Measurements from ENCODE around the gene NELFB.
"Not testable (repeated sequence)": the region's sequence is repeated elsewhere in the genome, so short reads cannot be mapped to it uniquely, and the experiment has no call there.

Gene NELFB

DNA sequence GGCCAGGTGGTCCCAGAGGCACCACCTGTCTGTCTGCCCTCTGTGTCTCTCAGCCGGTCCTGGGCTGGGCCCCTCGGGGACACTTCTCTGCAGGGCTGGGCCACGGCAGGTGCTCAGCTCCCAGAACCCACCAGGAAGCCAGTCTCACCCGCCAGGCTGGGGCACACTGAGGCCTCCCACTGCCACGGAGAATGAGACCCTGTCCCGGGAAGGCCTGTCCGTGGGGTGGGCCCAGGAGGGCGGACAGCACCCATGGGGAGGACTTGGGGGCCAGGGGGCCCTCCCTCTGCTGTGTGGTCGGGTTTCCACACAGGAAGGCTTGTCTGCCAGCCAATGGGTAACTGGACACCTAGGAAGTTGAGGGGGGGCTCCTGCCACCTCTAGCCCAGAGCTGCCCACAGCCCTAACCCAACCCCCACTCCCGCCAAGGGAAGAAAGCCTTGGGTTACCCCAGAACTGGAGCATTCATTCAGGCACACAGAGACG lies 18.1 kb upstream of the NELFB start:
- peaks cover 7% of the 10 kb centered on the region for H3K4me1 ChIP-seq (ENCODE audit: control insufficient read depth, insufficient read depth, low read length)
- DNase-seq (ENCODE audit: low read depth, low spot score) = no peak
- no peaks in the 10 kb centered on the region for H3K27me3 ChIP-seq (ENCODE audit: control insufficient read depth, insufficient read depth, low read length)
- no peak overlapping the region for H3K27ac ChIP-seq (ENCODE audit: low read length)
- H3K9me3 ChIP-seq (ENCODE audit: control insufficient read depth, insufficient read depth, low read length) = no peaks in the 10 kb centered on the region
- WGBS (ENCODE audit: insufficient coverage, insufficient read length) = no CpG with 5 or more reads among the region's 11 CpGs
- no peak overlapping the region for H3K4me3 ChIP-seq (ENCODE audit: low read length)
- no peaks in the 10 kb centered on the region for H3K36me3 ChIP-seq (ENCODE audit: control insufficient read depth, insufficient read depth, low read length)

DNA sequence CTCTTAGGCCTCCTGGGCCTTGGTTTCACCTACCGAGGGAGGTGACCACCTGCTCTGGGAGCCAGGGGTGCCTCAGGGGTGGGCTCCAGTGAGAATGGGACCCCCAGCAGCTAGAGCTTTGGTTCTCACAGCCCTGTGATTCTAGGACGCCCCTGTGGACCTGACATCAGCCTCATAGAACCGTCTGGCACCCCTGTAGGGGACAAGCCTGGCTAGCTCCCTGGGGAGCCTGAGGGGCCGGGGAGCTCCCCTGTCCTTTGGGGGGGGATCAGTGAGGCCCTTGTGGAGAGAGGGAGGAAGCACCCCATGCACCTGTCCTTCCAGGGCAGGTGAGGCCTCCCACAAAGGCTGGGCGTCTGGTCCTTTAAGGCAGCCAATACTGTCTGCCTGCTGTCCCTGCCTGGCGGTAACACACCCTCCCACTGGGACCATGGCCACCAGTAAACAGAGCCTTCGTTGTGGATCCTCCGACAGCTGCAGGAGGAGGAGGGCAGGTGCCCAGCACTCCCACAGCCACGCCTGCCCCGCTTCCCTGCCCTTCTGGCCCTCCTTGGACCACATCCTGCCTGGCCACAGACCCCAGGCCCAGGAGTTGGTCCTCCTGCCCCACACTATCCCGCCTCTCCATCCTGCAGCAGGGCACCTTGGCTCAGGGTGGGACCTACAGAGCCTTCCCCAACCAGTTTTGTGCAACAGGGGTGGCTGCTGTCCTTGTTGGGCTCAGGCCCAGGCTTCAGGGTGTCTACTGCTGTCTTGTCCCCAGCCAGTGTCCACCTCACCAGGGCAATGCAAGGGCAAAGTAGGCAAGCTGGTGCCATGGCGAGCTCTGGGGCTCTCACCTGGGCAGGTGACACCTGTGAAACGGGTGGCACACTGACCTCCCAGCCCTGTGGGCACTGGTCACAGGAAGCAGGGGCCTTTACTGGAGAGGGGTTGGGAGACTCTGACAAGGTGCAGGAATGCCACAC lies 17.1 kb upstream of the NELFB start:
- H3K27ac ChIP-seq (ENCODE audit: low read length) = no peak overlapping the region

GRCh38 chr9:137239541-137240200 lies 15.5 kb upstream of the NELFB start:
- H3K9me3 ChIP-seq (ENCODE audit: control insufficient read depth, insufficient read depth, low read length); H3K27me3 ChIP-seq (ENCODE audit: control insufficient read depth, insufficient read depth, low read length); H3K27ac ChIP-seq (ENCODE audit: low read length); H3K4me1 ChIP-seq (ENCODE audit: control insufficient read depth, insufficient read depth, low read length); DNase-seq (ENCODE audit: low read depth, low spot score): not testable (repeated sequence)
- H3K4me3 ChIP-seq (ENCODE audit: low read length) = peak overlapping the region; percentile 81; the same call in 1 of the 2 replicates
- no CpG with 5 or more reads among the region's 27 CpGs for WGBS (ENCODE audit: insufficient coverage, insufficient read length)
- peaks cover 15% of the 10 kb centered on the region for H3K36me3 ChIP-seq (ENCODE audit: control insufficient read depth, insufficient read depth, low read length)

More for the DNA sequence above, 17.1 kb upstream of the NELFB start:
- Histone ChIP-seq H3K27me3 (ENCODE audit: control insufficient read depth, insufficient read depth, low read length) (no peaks in the 10 kb centered on the region), H3K4me1 (ENCODE audit: control insufficient read depth, insufficient read depth, low read length) (peaks cover 7% of the 10 kb centered on the region), H3K36me3 (ENCODE audit: control insufficient read depth, insufficient read depth, low read length) (peaks cover 7% of the 10 kb centered on the region), H3K9me3 (ENCODE audit: control insufficient read depth, insufficient read depth, low read length) (no peaks in the 10 kb centered on the region), H3K4me3 (ENCODE audit: low read length) (no peak overlapping the region)
- WGBS (ENCODE audit: insufficient coverage, insufficient read length) = no CpG with 5 or more reads among the region's 13 CpGs
- DNase-seq (ENCODE audit: low read depth, low spot score) = no peak

- Histone ChIP-seq H3K27me3 (ENCODE audit: control insufficient read depth, insufficient read depth, low read length) (no peaks in the 10 kb centered on the region), H3K9me3 (ENCODE audit: control insufficient read depth, insufficient read depth, low read length) (no peaks in the 10 kb centered on the region), H3K36me3 (ENCODE audit: control insufficient read depth, insufficient read depth, low read length) (peaks cover 15% of the 10 kb centered on the region), H3K4me3 (ENCODE audit: low read length) (peak overlapping the region; percentile 81), H3K4me1 (ENCODE audit: control insufficient read depth, insufficient read depth, low read length) (peaks cover 10% of the 10 kb centered on the region), H3K27ac (ENCODE audit: low read length) (no peak overlapping the region)
- no CpG with 5 or more reads among the region's 58 CpGs for WGBS (ENCODE audit: insufficient coverage, insufficient read length)
- DNase-seq (ENCODE audit: low read depth, low spot score) = no peak
These were observed 14.7 kb upstream of the NELFB start for GRCh38 chr9:137240318-137240840.

- peak; percentile 99 for DNase-seq (ENCODE audit: low read depth, low spot score)
- WGBS (ENCODE audit: insufficient coverage, insufficient read length) = no CpG with 5 or more reads among the region's 67 CpGs
- peak within 1 kb of the TSS; percentile 81 for H3K4me3 ChIP-seq (ENCODE audit: low read length)
- peaks cover 8% of the 10 kb centered on the region for H3K4me1 ChIP-seq (ENCODE audit: control insufficient read depth, insufficient read depth, low read length)
- no peaks in the 10 kb centered on the region for H3K9me3 ChIP-seq (ENCODE audit: control insufficient read depth, insufficient read depth, low read length)
- no peak within 1 kb of the TSS for H3K27ac ChIP-seq (ENCODE audit: low read length)
- H3K27me3 ChIP-seq (ENCODE audit: control insufficient read depth, insufficient read depth, low read length) = no peaks in the 10 kb centered on the region
- H3K36me3 ChIP-seq (ENCODE audit: control insufficient read depth, insufficient read depth, low read length) = peaks cover 15% of the 10 kb centered on the region
These were observed 14.2 kb upstream of the NELFB start, which contains the start of gene TUBB4B for GRCh38 chr9:137240841-137241489. Gene TUBB4B (plus strand): TSS chr9:137241287. CDS start chr9:137241361, 74 bp downstream.

DNA sequence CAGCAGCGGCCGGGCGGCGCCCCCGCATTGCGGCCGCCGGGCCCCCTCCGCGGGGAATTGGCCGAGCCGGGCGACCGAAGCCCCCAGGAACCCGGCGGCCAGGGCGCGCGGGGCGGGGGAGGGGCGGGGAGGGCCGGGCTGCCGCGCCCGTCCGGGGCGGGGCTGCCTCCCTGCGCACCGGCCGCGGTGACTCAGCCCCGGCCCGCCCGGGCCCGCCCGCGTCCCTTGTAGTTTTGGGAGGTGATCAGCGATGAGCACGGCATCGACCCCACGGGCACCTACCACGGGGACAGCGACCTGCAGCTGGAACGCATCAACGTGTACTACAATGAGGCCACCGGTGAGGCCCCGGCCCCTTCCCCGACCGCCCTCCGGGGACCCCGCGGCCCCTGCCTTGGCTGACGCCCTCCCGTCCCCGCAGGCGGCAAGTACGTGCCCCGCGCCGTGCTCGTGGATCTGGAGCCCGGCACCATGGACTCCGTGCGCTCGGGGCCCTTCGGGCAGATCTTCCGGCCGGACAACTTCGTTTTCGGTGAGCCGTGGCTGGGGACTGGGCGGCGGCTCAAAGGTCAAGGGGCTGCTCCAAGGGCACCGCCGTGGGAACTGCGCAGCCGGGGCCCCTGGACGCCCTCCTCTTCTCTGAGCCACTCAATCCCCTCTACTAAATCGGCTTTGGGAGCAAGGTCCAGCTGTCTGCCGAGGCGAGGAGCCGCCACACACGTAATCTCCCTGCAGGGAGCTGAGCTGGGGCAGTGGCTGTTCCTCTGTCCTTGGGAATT lies 13.4 kb upstream of the NELFB start:
- WGBS (ENCODE audit: insufficient coverage, insufficient read length) = no CpG with 5 or more reads among the region's 83 CpGs

DNA sequence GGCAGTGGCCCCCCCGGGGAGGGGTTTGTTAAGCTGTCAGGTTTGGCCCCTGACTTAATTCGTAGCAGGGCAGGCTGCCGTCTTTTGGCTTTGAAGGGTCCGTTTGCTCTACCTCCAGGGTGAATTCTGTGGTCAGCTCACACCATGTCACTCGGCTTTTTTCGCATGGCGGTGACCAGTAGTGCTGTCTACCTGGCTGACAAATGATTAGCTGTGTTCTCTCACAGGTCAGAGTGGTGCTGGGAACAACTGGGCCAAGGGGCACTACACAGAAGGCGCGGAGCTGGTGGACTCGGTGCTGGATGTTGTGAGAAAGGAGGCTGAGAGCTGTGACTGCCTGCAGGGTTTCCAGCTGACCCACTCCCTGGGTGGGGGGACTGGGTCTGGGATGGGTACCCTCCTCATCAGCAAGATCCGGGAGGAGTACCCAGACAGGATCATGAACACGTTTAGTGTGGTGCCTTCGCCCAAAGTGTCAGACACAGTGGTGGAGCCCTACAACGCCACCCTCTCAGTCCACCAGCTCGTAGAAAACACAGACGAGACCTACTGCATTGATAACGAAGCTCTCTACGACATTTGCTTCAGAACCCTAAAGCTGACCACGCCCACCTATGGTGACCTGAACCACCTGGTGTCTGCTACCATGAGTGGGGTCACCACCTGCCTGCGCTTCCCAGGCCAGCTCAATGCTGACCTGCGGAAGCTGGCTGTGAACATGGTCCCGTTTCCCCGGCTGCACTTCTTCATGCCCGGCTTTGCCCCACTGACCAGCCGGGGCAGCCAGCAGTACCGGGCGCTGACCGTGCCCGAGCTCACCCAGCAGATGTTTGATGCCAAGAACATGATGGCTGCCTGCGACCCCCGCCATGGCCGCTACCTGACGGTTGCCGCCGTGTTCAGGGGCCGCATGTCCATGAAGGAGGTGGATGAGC lies 12.6 kb upstream of the NELFB start:
- H3K27ac ChIP-seq (ENCODE audit: low read length) = no peak overlapping the region
- H3K9me3 ChIP-seq (ENCODE audit: control insufficient read depth, insufficient read depth, low read length) = no peaks in the 10 kb centered on the region
- no CpG with 5 or more reads among the region's 36 CpGs for WGBS (ENCODE audit: insufficient coverage, insufficient read length)
- H3K27me3 ChIP-seq (ENCODE audit: control insufficient read depth, insufficient read depth, low read length) = no peaks in the 10 kb centered on the region
- peak overlapping the region; percentile 70; the same call in 1 of the 2 replicates for H3K4me3 ChIP-seq (ENCODE audit: low read length)
- no peak for DNase-seq (ENCODE audit: low read depth, low spot score)
- peaks cover 15% of the 10 kb centered on the region for H3K36me3 ChIP-seq (ENCODE audit: control insufficient read depth, insufficient read depth, low read length)
- peaks cover 3% of the 10 kb centered on the region; the same call in 1 of the 2 replicates for H3K4me1 ChIP-seq (ENCODE audit: control insufficient read depth, insufficient read depth, low read length)

More for the DNA sequence above, 13.4 kb upstream of the NELFB start:
- no peaks in the 10 kb centered on the region for H3K9me3 ChIP-seq (ENCODE audit: control insufficient read depth, insufficient read depth, low read length)
- H3K27ac ChIP-seq (ENCODE audit: low read length) = no peak overlapping the region
- H3K27me3 ChIP-seq (ENCODE audit: control insufficient read depth, insufficient read depth, low read length) = no peaks in the 10 kb centered on the region
- peak overlapping the region; percentile 70 for H3K4me3 ChIP-seq (ENCODE audit: low read length)
- peaks cover 6% of the 10 kb centered on the region; the same call in 1 of the 2 replicates for H3K4me1 ChIP-seq (ENCODE audit: control insufficient read depth, insufficient read depth, low read length)
- no peak for DNase-seq (ENCODE audit: low read depth, low spot score)
- H3K36me3 ChIP-seq (ENCODE audit: control insufficient read depth, insufficient read depth, low read length) = peaks cover 15% of the 10 kb centered on the region

GRCh38 chr9:137243266-137243625 lies 11.9 kb upstream of the NELFB start:
- not testable (repeated sequence) for H3K27ac ChIP-seq (ENCODE audit: low read length); H3K4me3 ChIP-seq (ENCODE audit: low read length); H3K9me3 ChIP-seq (ENCODE audit: control insufficient read depth, insufficient read depth, low read length); H3K4me1 ChIP-seq (ENCODE audit: control insufficient read depth, insufficient read depth, low read length); H3K27me3 ChIP-seq (ENCODE audit: control insufficient read depth, insufficient read depth, low read length); DNase-seq (ENCODE audit: low read depth, low spot score)
- WGBS (ENCODE audit: insufficient coverage, insufficient read length) = no CpG with 5 or more reads among the region's 18 CpGs
- H3K36me3 ChIP-seq (ENCODE audit: control insufficient read depth, insufficient read depth, low read length) = peaks cover 15% of the 10 kb centered on the region

Measured in iPS DF 6.9 (cell line).